ENCODE measurements around the gene DOLPP1.
A peak's percentile ranks its signal among the peaks of the same experiment; 100 is the strongest.
"Not testable (repeated sequence)": the region's sequence is repeated elsewhere in the genome, so short reads cannot be mapped to it uniquely, and the experiment has no call there.

The DOLPP1 gene

GRCh38 chr9:129126749-129127618 is 46.1 kb downstream of the DOLPP1 start:
- no peak overlapping the region for H3K27ac ChIP-seq
- no peak for TF ChIP-seq CTCF (IDR thresholded peaks at IDR 0.05)
- TF ChIP-seq ZFX (IDR thresholded peaks at IDR 0.05; ENCODE audit: borderline replicate concordance), result no peak

- TF ChIP-seq ZFX (IDR thresholded peaks at IDR 0.05; ENCODE audit: borderline replicate concordance) (no peak), CTCF (IDR thresholded peaks at IDR 0.05) (no peak)
- no peak overlapping the region for H3K27ac ChIP-seq
Observed at GRCh38 chr9:129128689-129129088, 47.8 kb downstream of the DOLPP1 start.

- not testable (repeated sequence) for H3K27ac ChIP-seq
Observed at GRCh38 chr9:129130271-129130670, 49.4 kb downstream of the DOLPP1 start.

DNA sequence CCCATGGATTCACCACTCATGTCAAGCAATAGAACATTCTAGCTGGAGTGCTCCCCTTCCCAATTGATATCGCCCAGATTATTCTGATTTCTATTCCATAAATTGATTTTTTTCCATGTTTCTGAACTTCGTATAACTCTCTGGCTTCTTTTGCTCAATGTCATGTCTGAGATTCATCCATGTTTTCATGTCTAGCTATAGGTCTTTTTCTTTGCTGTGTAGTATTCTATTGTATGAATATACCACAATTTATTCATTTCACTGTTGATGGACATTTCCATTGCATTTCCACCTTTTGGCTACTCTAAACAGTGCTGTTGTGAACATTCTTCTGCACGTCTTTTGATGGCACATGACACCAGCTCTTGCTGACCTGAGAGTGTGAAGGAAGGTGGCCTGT is 49.9 kb downstream of the DOLPP1 start:
- H3K27ac ChIP-seq, result no peak overlapping the region
- no peak for TF ChIP-seq ZFX (IDR thresholded peaks at IDR 0.05; ENCODE audit: borderline replicate concordance)
- no peak for TF ChIP-seq CTCF (IDR thresholded peaks at IDR 0.05)

DNA sequence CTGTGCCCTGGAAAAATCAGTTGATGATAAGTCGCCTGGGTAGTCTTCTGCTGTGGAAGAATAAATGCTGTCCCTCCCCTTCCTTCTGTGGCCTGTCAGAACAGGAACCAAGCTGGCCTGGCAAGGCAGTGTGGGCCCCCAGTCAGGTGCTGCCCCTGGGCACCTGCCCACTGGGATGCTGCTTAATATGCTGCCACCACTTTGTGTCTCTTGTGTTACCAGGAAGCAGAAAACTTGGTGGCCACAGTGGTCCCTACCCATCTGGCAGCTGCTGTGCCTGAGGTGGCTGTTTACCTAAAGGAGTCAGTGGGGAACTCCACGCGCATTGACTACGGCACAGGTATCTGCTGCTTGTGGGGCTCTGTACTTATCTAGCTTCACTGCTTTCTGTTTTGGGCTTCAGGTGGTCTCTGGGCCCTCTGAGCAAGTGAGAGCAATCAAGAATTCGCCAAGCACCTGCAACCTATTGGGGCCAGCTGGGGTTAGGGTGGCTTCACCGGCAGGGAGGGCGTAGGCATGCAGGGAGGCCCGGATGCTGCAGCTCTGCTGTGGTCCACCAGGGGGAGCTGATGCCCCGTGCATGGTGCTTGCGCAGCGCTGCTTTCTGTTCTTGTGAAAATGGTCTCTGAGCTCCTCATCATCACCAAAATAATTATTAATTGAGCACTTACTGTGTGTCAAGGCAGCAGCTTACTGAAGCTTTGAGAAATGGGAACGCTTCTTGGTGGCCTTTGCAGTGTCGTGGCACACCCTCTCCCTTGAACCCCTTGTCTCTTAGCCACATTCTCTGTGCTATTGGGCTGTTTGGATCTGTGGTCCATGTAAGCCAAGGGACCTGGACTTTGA is 50.6 kb downstream of the DOLPP1 start:
- TF ChIP-seq ZFX (IDR thresholded peaks at IDR 0.05; ENCODE audit: borderline replicate concordance) (no peak), CTCF (IDR thresholded peaks at IDR 0.05) (peak; percentile 96)
- H3K27ac ChIP-seq, result no peak overlapping the region

DNA sequence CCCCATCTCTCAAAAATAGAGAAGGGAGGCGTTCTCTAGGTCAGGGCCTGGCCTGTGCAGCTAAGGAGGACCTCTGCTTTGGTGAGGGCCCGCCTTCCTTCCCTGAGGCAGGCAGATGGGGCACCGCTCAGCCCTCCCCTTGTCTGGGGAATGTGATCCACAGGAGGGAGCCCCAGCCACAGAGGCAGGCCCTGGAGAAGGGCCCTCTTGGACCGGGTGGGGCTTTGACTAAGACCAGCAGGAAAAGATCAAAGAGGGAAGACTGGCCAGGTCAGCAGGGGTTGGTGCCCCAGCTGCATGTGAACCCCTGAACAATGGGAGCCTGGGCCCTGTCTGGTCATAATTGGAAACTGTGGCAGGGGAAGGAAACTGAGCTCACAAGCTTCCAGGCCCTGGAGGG is 52.2 kb downstream of the DOLPP1 start:
- H3K27ac ChIP-seq, result no peak overlapping the region
- TF ChIP-seq ZFX (IDR thresholded peaks at IDR 0.05; ENCODE audit: borderline replicate concordance) (no peak), CTCF (IDR thresholded peaks at IDR 0.05) (no peak)

GRCh38 chr9:129135476-129135875 is 54.6 kb downstream of the DOLPP1 start:
- TF ChIP-seq ZFX (IDR thresholded peaks at IDR 0.05; ENCODE audit: borderline replicate concordance) (no peak), CTCF (IDR thresholded peaks at IDR 0.05) (no peak)
- H3K27ac ChIP-seq, result no peak overlapping the region
